GM21367 (cell line): ENCODE measurements around the gene DNAJC15.

Experiments used
- ATAC-seq: cut with Tn5 transposase; IDR thresholded peaks from one replicate; pipeline ENCODE4 v1.9.1; 2021; ENCODE audit not compliant: unreplicated experiment

Gene DNAJC15

GRCh38 chr13:43123856-43124255 lies 100.5 kb downstream of the DNAJC15 start:
- ATAC-seq, result no peak

GRCh38 chr13:43124490-43124889 lies 101.1 kb downstream of the DNAJC15 start:
- no peak for ATAC-seq

GRCh38 chr13:43126420-43126819 lies 103.0 kb downstream of the DNAJC15 start:
- ATAC-seq, result no peak

GRCh38 chr13:43127103-43127798 lies 103.9 kb downstream of the DNAJC15 start:
- peak; percentile 13 for ATAC-seq

- ATAC-seq, result peak; percentile 43
Observed at GRCh38 chr13:43127827-43128226, 104.4 kb downstream of the DNAJC15 start.

- no peak for ATAC-seq
Observed at GRCh38 chr13:43128504-43128961, 105.1 kb downstream of the DNAJC15 start.

GRCh38 chr13:43129066-43129465 lies 105.7 kb downstream of the DNAJC15 start:
- ATAC-seq, result no peak

GRCh38 chr13:43129511-43130110 lies 106.2 kb downstream of the DNAJC15 start:
- no peak for ATAC-seq

- no peak for ATAC-seq
Observed at GRCh38 chr13:43132257-43132656, 108.9 kb downstream of the DNAJC15 start.

- no peak for ATAC-seq
Observed at GRCh38 chr13:43132911-43133310, 109.5 kb downstream of the DNAJC15 start.

GRCh38 chr13:43133792-43134191 lies 110.4 kb downstream of the DNAJC15 start:
- ATAC-seq, result no peak

GRCh38 chr13:43134868-43135267 lies 111.5 kb downstream of the DNAJC15 start:
- ATAC-seq, result no peak

GRCh38 chr13:43135516-43135915 lies 112.1 kb downstream of the DNAJC15 start:
- ATAC-seq, result no peak

- no peak for ATAC-seq
Observed at GRCh38 chr13:43136920-43137575, 113.7 kb downstream of the DNAJC15 start.

- no peak for ATAC-seq
Observed at GRCh38 chr13:43139211-43139610, 115.8 kb downstream of the DNAJC15 start.

- ATAC-seq, result no peak
Observed at GRCh38 chr13:43139921-43140320, 116.5 kb downstream of the DNAJC15 start.

- no peak for ATAC-seq
Observed at GRCh38 chr13:43140985-43141384, 117.6 kb downstream of the DNAJC15 start.

GRCh38 chr13:43141685-43142084 lies 118.3 kb downstream of the DNAJC15 start:
- no peak for ATAC-seq

GRCh38 chr13:43143591-43143990 lies 120.2 kb downstream of the DNAJC15 start:
- ATAC-seq, result no peak

GRCh38 chr13:43145534-43146196 lies 122.3 kb downstream of the DNAJC15 start:
- no peak for ATAC-seq

- ATAC-seq, result no peak
Observed at GRCh38 chr13:43146400-43146799, 123.0 kb downstream of the DNAJC15 start.
